NCI-H82 treated with DMSO at 0.1 percent for 48 hours (cell line): Measurements from ENCODE around the gene DYNC1I1.

Experiments
- DNase-seq: peaks from one replicate; lab custom pipeline; 2025; ENCODE audit not compliant: unreplicated experiment; lab: John Stamatoyannopoulos, UW

The DYNC1I1 gene

DNA sequence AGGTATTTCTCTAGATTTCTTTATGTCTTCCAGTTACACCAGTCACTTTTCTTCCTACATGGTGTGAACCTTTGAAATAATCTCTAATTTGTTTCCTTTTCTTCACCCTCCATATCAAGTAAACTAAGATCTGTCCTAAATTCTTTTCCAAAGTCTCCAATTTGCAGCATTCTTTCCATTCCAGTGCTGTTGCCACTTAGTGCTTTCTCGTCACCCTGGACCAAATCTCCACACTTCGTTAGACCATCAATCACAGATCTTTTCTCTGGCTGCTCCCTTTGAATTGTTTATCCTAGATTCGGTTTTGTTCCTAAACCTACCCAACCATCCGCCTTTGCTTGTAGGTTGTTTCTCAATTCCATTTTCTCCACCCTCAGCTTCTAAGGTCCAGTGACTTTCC is 74.7 kb downstream of the DYNC1I1 start:
- DNase-seq = no peak

DNA sequence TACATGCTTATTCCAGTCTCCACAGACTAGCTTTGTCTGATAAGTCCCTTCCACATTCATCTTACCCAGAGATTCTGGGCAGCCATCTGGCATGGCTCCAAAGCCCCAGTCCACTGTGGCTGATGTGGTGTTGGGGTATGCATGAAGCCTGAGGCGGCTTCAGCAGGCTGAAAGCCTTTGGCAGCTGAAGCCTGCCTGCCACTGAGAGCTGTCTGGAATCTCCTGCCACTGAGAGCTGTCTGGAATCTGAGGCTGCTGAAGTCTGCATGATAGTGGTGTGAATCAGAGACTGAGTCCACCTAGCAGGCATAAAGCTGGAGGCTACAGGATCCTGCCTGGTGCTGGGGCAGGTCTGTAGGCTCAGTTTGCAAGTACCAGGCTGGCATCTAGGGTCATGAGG is 87.1 kb downstream of the DYNC1I1 start:
- DNase-seq = no peak

GRCh38 chr7:95861041-95861440 is 88.7 kb downstream of the DYNC1I1 start:
- DNase-seq = no peak

- no peak for DNase-seq
Observed at GRCh38 chr7:95863623-95864022, 91.3 kb downstream of the DYNC1I1 start.

DNA sequence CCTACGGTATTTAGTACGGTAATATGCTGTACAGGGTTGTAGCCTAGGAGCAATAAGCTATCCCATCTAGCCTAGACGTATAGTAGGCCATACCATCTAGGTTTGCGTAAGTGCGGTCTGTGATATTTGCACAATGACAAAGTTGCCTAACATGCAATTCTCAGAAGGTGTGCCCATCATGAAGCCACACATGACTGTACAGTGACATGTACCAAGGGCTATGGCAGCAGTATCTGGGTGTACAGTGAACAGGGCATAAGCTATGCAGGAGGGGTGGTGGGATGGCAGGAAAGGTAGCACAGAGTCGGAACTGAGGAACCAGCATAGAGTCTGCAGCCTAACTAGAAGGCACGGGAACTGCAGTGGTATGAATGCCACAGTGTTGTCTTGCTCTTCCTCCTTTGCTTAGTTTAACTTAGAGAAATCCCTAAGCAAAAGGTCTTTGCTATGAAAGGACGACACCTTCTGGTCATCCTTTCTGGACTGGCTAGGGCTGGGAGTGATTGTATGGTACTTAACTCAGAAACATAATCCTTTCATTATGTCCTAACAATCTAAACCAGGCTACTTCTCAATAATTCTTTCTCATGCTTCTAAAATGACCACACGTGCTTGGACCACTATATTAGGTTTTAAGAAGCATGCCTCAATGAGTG is 93.5 kb downstream of the DYNC1I1 start:
- peak; percentile 5 for DNase-seq

DNA sequence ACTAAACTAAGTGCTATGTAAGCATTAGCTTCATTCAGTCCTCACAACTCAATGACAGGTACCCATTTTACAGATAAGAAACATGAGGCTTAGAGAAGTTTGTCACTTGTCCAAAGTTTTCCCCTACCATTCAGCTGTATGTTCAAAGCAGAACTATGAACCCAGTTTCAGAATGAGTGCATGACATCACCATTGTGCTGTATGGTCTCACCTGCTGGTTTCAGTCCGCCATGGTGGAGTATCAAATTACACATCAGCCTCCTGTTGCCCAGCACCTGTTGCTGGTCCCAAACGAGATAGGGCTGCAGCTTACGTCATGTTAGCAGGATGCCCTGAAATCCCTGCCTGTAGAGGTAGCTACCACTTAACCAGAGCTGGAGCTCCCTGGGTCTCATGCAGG is 95.0 kb downstream of the DYNC1I1 start:
- no peak for DNase-seq

- DNase-seq = peak; percentile 29
Observed at GRCh38 chr7:95871075-95871848, 98.9 kb downstream of the DYNC1I1 start.

- no peak for DNase-seq
Observed at GRCh38 chr7:95871896-95872295, 99.5 kb downstream of the DYNC1I1 start.

GRCh38 chr7:95874129-95874528 is 101.8 kb downstream of the DYNC1I1 start:
- no peak for DNase-seq

DNA sequence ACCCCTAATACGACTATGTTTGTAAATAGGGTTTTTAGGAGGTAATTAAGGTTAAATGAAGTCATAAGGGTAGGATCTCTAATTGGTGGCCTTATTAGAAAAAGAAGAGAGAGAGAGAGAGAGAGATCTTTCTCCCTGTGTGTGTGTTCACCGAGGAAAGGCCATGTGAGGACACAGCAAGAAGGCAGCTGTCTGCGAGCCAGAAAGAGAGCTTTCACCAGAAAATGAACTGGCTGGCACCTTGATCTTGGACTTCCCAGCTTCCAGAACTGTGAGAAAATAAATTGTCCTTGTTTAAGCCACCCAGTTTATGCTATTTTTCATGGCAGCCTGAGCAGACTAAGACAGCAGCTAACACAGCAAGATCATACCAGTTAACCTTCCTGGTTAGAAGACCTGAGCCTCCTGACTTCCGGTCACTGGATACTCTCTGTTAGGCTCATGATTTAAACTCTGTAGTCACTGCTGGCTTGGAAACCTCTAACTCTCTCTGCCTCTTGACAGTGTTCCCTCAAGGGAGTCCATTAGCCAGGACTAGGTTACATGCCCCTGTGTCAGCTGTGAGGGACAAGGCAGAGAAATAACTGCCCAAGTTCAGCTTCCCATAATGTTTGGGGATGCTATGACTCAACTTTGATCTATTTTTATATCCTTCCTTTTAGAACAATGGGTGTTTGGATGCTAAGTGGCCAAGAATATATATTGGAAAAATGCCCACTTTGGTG is 102.3 kb downstream of the DYNC1I1 start:
- DNase-seq = no peak

GRCh38 chr7:95875519-95875918 is 103.2 kb downstream of the DYNC1I1 start:
- no peak for DNase-seq

DNA sequence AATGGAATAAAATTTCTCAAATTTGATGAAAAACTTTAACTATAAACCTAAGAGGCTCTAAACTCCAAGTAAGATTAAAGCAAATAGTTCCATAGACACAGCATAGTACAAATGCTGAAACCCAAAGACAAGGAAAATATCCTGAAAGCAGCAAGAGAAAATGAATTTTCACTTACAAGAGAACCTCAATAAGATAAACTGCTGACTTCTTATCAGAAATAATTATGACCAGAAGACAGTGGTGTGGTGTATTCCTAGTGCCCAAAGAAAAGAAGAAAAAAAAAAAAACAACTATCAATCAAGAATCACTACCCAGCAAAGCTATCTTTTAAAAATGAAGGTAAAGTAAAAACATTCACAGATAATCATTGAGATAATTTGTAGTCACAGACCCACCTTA is 106.3 kb downstream of the DYNC1I1 start:
- no peak for DNase-seq

GRCh38 chr7:95881597-95881996 is 109.2 kb downstream of the DYNC1I1 start:
- no peak for DNase-seq

- no peak for DNase-seq
Observed at GRCh38 chr7:95883217-95883616, 110.9 kb downstream of the DYNC1I1 start.

DNA sequence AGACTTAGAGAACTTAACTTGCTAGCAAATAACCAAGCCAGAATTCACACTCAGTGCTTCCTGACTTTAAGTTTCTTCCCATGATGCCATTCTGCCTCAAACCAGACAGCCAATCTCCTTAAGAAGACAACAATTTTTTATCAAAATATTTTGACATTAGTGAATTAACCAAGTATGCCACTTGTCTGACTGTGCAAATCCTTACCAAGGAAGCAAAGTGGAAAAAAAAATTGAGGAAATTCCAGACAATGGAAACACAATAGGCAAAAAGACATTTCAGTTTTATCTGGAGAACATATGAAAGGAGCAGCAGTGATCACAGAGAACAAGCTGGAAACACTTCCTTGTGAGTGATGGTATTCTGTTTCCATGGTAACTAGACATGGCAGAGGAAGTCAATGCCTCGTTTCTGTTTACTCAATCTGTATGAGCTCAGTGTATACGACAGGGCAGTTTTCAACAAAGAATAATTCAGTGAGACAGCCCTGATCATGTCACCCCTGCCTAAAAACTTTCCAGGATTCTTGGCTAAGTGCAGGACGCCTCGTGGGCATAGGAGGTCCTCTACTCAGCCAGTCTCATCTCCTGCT is 114.2 kb downstream of the DYNC1I1 start:
- DNase-seq = no peak

DNA sequence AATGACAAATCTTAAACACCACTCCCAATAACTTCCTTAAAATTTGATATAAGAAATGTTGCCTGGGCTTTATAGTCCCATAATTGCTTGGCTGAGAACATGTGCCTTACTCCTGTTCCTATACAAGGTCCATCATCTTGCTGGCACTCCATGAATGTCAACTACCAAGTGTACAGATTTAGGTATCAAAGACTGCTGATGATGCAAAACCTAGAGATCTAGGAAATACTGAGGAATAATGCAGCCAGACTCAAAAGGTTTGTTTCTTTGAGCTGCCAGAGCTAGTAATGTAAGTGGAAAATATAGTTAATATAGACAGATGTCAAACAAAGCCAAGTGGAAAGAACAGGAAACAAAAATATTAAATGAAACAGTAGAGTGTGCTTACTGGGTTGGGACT is 121.1 kb downstream of the DYNC1I1 start:
- no peak for DNase-seq

DNA sequence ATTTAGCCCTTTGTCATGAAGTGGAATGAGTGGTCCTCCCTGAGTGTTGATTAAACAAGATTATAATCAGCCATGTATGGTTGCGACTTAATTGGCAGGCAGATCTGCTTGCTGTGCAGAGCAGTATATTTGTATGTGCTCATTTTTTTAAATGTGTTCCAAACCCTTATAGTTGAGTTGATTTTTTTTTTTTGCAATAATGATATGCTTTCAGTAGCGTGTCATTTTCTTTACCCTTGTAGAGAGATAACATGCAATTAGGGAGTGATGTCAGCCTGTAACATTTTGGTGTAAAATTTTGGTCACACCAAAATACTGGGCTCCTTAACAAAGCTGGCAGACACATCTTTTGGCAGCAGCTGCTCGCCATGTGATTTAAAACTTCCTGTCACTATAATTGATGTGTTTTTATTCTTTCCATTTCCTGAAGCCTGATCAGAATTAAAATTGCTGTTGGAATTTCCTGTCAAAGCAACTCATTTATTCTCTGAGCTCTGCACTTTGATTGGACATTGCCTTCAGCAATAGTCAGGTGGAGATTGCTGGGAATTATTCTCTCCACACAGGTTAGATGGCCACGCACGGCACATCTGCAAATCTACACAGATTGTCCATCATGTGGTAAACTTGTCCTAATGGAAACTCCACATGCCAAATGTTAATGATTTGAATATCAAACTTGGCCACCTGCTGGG is 125.3 kb downstream of the DYNC1I1 start:
- no peak for DNase-seq

DNA sequence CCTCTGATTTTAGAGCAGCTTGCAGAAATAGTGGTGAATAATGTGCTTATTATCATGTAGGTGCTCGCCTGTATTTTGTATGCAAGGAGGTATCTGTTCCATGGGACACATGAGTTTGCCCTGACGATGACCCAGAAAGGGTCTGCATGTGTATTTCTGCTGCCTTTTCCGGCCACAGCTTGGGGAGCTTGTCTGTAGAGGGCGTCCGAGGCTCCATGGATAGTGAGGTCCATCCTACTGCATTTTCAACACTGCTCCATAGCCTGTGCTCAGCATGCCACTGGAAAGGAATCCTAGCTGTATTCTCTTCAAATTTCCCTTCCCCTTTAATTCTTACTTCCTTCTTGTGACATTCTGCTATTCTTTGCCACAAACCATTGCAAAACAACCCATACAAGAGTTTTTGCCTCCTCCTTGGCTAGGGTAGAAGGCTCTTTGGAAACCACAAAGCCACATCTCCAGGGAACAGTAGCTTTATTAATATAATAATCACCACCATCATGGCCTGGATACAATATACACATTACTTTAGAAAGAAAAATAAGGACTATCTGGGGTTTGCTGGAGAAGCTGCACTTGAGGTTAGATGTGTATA is 127.7 kb downstream of the DYNC1I1 start:
- DNase-seq = no peak

- DNase-seq = no peak
Observed at GRCh38 chr7:95901006-95901405, 128.7 kb downstream of the DYNC1I1 start.

GRCh38 chr7:95904099-95904498 is 131.7 kb downstream of the DYNC1I1 start:
- no peak for DNase-seq

DNA sequence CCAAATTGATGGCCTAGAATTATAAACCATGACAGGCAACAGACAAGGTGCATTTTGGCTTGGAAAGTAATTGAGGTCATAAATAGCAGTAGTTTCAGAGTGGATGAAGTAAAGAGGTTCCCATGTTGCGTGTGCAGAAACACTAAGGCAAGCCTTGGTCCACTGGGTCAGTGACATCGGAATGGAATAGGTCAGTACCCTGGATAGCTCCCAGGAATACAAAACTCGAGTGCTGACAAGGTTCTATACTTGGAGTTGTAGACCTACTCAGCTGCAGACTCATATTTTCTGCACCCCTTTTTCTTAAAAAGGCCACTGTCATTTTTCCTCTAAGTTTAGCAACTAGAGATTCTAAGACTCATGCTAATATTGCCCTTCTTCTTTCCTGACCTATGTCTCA is 132.8 kb downstream of the DYNC1I1 start:
- no peak for DNase-seq
